IPS-15b (cell line): ENCODE results near the gene HLA-E.
"Not testable (repeated sequence)": the region's sequence is repeated elsewhere in the genome, so short reads cannot be mapped to it uniquely, and the experiment has no call there.

Experiments
- H3K27me3 ChIP-seq: one replicate; pipeline ENCODE4 v1.6.1; 2013; ENCODE audit warnings: low read length; ENCODE audit not compliant: control insufficient read depth, insufficient read depth
- H3K36me3 ChIP-seq: one replicate; pipeline ENCODE4 v1.6.1; 2013; ENCODE audit warnings: low read length; ENCODE audit not compliant: control insufficient read depth, insufficient read depth
- H3K4me1 ChIP-seq: one replicate; pipeline ENCODE4 v1.6.1; 2013; ENCODE audit warnings: mild to moderate bottlenecking, low read length; ENCODE audit not compliant: control insufficient read depth, insufficient read depth
- H3K4me3 ChIP-seq: one replicate; pipeline ENCODE4 v1.5.1; 2013; ENCODE audit warnings: low read depth, low read length
- H3K9ac ChIP-seq: one replicate; pipeline ENCODE4 v1.6.1; 2013; ENCODE audit warnings: low read depth, mild to moderate bottlenecking, low read length
- H3K9me3 ChIP-seq: one replicate; pipeline ENCODE4 v1.6.1; 2013; ENCODE audit warnings: mild to moderate bottlenecking, low read length; ENCODE audit not compliant: control insufficient read depth, insufficient read depth

The HLA-E gene

GRCh38 chr6:30483677-30484279 is 5.5 kb upstream of the HLA-E start:
- Histone ChIP-seq H3K4me3 (no peak overlapping the region), H3K9me3 (no peaks in the 10 kb centered on the region), H3K27me3 (peaks cover 51% of the 10 kb centered on the region), H3K4me1 (no peaks in the 10 kb centered on the region), H3K36me3 (no peaks in the 10 kb centered on the region), H3K9ac (no peak overlapping the region)

GRCh38 chr6:30485236-30485635 is 4.1 kb upstream of the HLA-E start:
- Histone ChIP-seq H3K36me3 (no peaks in the 10 kb centered on the region), H3K27me3 (peaks cover 36% of the 10 kb centered on the region), H3K4me1 (no peaks in the 10 kb centered on the region), H3K4me3 (no peak overlapping the region), H3K9ac (no peak overlapping the region), H3K9me3 (no peaks in the 10 kb centered on the region)

- Histone ChIP-seq H3K36me3 (peaks cover 11% of the 10 kb centered on the region), H3K9me3 (no peaks in the 10 kb centered on the region), H3K9ac (no peak overlapping the region), H3K27me3 (peaks cover 19% of the 10 kb centered on the region), H3K4me1 (no peaks in the 10 kb centered on the region), H3K4me3 (no peak overlapping the region)
Measured at GRCh38 chr6:30487926-30488325, 1.4 kb upstream of the HLA-E start.

- Histone ChIP-seq H3K4me3 (peak overlapping the region; percentile 88), H3K27me3 (peaks cover 12% of the 10 kb centered on the region), H3K36me3 (peaks cover 11% of the 10 kb centered on the region)
- H3K4me1 ChIP-seq, H3K9ac ChIP-seq, H3K9me3 ChIP-seq: not testable (repeated sequence)
Measured at GRCh38 chr6:30488697-30489080, 620 bp upstream of the HLA-E start.

- Histone ChIP-seq H3K9ac (peak overlapping the region; percentile 62), H3K4me1 (no peaks in the 10 kb centered on the region), H3K27me3 (peaks cover 11% of the 10 kb centered on the region)
Measured at GRCh38 chr6:30490026-30490876, 942 bp downstream of the HLA-E start.

GRCh38 chr6:30491291-30491953 is 2.1 kb downstream of the HLA-E start:
- not testable (repeated sequence) for H3K27me3 ChIP-seq, H3K9ac ChIP-seq, H3K9me3 ChIP-seq, H3K4me1 ChIP-seq, H3K4me3 ChIP-seq
- peaks cover 11% of the 10 kb centered on the region for H3K36me3 ChIP-seq

More at GRCh38 chr6:30490026-30490876, 942 bp downstream of the HLA-E start:
- Histone ChIP-seq H3K9me3 (no peaks in the 10 kb centered on the region), H3K4me3 (peak overlapping the region; percentile 88), H3K36me3 (peaks cover 11% of the 10 kb centered on the region)

- Histone ChIP-seq H3K4me1 (no peaks in the 10 kb centered on the region), H3K36me3 (peaks cover 11% of the 10 kb centered on the region), H3K9ac (no peak overlapping the region), H3K27me3 (peaks cover 5% of the 10 kb centered on the region), H3K9me3 (no peaks in the 10 kb centered on the region), H3K4me3 (no peak overlapping the region)
Measured at GRCh38 chr6:30491991-30492952, 3.0 kb downstream of the HLA-E start.

GRCh38 chr6:30493643-30494250 is 4.4 kb downstream of the HLA-E start:
- peaks cover 11% of the 10 kb centered on the region for H3K36me3 ChIP-seq
- H3K9ac ChIP-seq = no peak overlapping the region
- H3K4me3 ChIP-seq = no peak overlapping the region
- no peaks in the 10 kb centered on the region for H3K9me3 ChIP-seq
- H3K27me3 ChIP-seq = peaks cover 5% of the 10 kb centered on the region
- H3K4me1 ChIP-seq = no peaks in the 10 kb centered on the region

- Histone ChIP-seq H3K36me3 (peaks cover 11% of the 10 kb centered on the region), H3K4me1 (no peaks in the 10 kb centered on the region), H3K27me3 (peaks cover 5% of the 10 kb centered on the region), H3K9me3 (no peaks in the 10 kb centered on the region), H3K9ac (no peak overlapping the region), H3K4me3 (no peak overlapping the region)
Measured at GRCh38 chr6:30494291-30494861, 5.1 kb downstream of the HLA-E start.

GRCh38 chr6:30495060-30495459 is 5.8 kb downstream of the HLA-E start:
- not testable (repeated sequence) for H3K27me3 ChIP-seq, H3K9me3 ChIP-seq, H3K4me3 ChIP-seq, H3K4me1 ChIP-seq, H3K9ac ChIP-seq
- H3K36me3 ChIP-seq = peaks cover 11% of the 10 kb centered on the region
